AG04449 (cell line): ENCODE results near the gene PHTF1.

Experiments used
- CTCF ChIA-PET: fragments of 350-600 bp; formaldehyde crosslinking; extraction: SDS; loops from one replicate; lab custom pipeline; 2021; ENCODE audit warnings: antibody characterized with exemption; lab: Yijun Ruan, JAX
- POLR2A ChIA-PET: fragments of 400-600, 350-600 bp; formaldehyde crosslinking; extraction: SDS; loops from one replicate; lab custom pipeline; 2020; ENCODE audit warnings: antibody characterized with exemption, inconsistent platforms; lab: Yijun Ruan, JAX
- DNase-seq: peaks from one replicate; pipeline ENCODE4 v3.0.0-alpha.2; 2010; ENCODE audit warnings: low read depth, low spot score
- H3K4me3 ChIP-seq: 2 replicates; pipeline ENCODE4 v1.5.1; 2011; ENCODE audit warnings: low read depth, mild to moderate bottlenecking, control low read depth, low read length
- CTCF ChIP-seq: IDR thresholded peaks from one replicate; pipeline ENCODE4 v1.5.1; 2011; ENCODE audit warnings: mild to moderate bottlenecking, moderate library complexity, low read length, control low read depth, inconsistent platforms; ENCODE audit not compliant: insufficient read depth; ENCODE audit errors: missing control alignments

The PHTF1 gene

GRCh38 chr1:113652771-113653170, 106.5 kb downstream of the PHTF1 start:
- no peak for DNase-seq
- no peak for TF ChIP-seq CTCF
- POLR2A ChIA-PET: no interaction called here
- no peak overlapping the region for H3K4me3 ChIP-seq
- CTCF ChIA-PET: no interaction called here

GRCh38 chr1:113648478-113648877, 110.8 kb downstream of the PHTF1 start:
- no peak overlapping the region for H3K4me3 ChIP-seq
- no peak for DNase-seq
- ChIA-PET CTCF (no interaction called here), POLR2A (no interaction called here)
- TF ChIP-seq CTCF: no peak

- no peak overlapping the region for H3K4me3 ChIP-seq
- POLR2A ChIA-PET: no interaction called here
- CTCF ChIA-PET: no interaction called here
- DNase-seq: peak; percentile 14
- TF ChIP-seq CTCF: no peak
These were observed 112.1 kb downstream of the PHTF1 start for GRCh38 chr1:113647164-113647563.
